ENCODE results near the gene ZNF148.

- TF ChIP-seq CTCF (IDR thresholded peaks at IDR 0.05) (no peak), POLR2A (IDR thresholded peaks at IDR 0.05) (no peak)
Observed at GRCh38 chr3:125316246-125316645, 58.9 kb downstream of the ZNF148 start.
